Breast epithelium (tissue), 4 donors: ENCODE results near the gene CTCF. TPM values are rescaled to one million over a fixed set of nuclear protein-coding genes. Genes with fewer than 3 reads are reported as not detected.

Experiments used
- DNase-seq, 2 donors: peaks; one replicate each; pipeline ENCODE4 v3.0.0-alpha.2; 2019; ENCODE audit warnings: low spot score in 2 of 2
- H3K27ac ChIP-seq, 2 donors: fragments of 200-600 bp; sonication (generic) in 1 of 2; one replicate each; pipeline ENCODE4 v1.5.1; 2016 to 2019; ENCODE audit warnings: mild to moderate bottlenecking in 1 of 2
- H3K27me3 ChIP-seq, 2 donors: fragments of 200-600 bp; sonication (generic) in 1 of 2; one replicate each; pipeline versions ENCODE4 v1.5.1 to v1.6.0; 2017 to 2019; ENCODE audit warnings: control low read depth in 1 of 2, mild to moderate bottlenecking in 1 of 2
- H3K36me3 ChIP-seq: fragments of 200-600 bp; one replicate; pipeline ENCODE4 v1.5.1; 2019
- H3K4me1 ChIP-seq, 2 donors: fragments of 200-600 bp; sonication (generic); one replicate each; pipeline ENCODE4 v1.5.1; 2016 to 2019; ENCODE audit warnings: control low read depth in 1 of 2
- H3K4me3 ChIP-seq, 3 donors: fragments of 200-600 bp; sonication (generic); 1 replicate in 2 of 3; 2 replicates in 1 of 3; pipeline ENCODE4 v1.5.1; 2016 to 2019; ENCODE audit warnings: mild to moderate bottlenecking in 3 of 3, moderate library complexity in 2 of 3
- H3K9me3 ChIP-seq, 2 donors: fragments of 200-600 bp; sonication (generic) in 1 of 2; one replicate each; pipeline ENCODE4 v1.5.1; 2016 to 2019; ENCODE audit warnings: control low read depth in 1 of 2
- POLR2A ChIP-seq: fragments of 450-650 bp; IDR thresholded peaks from one replicate; pipeline ENCODE4 v1.6.1; 2016; ENCODE audit warnings: antibody characterized with exemption, mild to moderate bottlenecking, moderate library complexity
- POLR2AphosphoS5 ChIP-seq, 3 donors: sonication (generic); formaldehyde crosslinking; IDR thresholded peaks; one replicate each; pipeline ENCODE4 v1.6.1; 2017; ENCODE audit warnings: antibody characterized with exemption in 3 of 3
- intact Hi-C: fragments of 100-400 bp; cut with DNase I; formaldehyde crosslinking; loops from one replicate; pipeline ENCODE4 v1.15.1; 2023; ENCODE audit warnings: low total_unique reads
- total RNA-seq, 3 donors: library from RNA; depleted of rRNA; stranded (reverse); fragments of >200 nt; gene quantifications; one replicate each; pipeline ENCODE4 v1.1.0, GENCODE V29; 2016
- TF ChIP-seq, protein P1 (sequence below), 3 donors: fragments of 450-650 bp; IDR thresholded peaks; one replicate each; pipeline ENCODE4 v1.5.1; 2016 to 2017; ENCODE audit warnings: antibody characterized with exemption in 3 of 3, mild to moderate bottlenecking in 3 of 3, moderate library complexity in 3 of 3

Gene CTCF
- total RNA-seq, 3 donors from 2014 or later: 27.8 to 51.7 (median 38.0) TPM

DNA sequence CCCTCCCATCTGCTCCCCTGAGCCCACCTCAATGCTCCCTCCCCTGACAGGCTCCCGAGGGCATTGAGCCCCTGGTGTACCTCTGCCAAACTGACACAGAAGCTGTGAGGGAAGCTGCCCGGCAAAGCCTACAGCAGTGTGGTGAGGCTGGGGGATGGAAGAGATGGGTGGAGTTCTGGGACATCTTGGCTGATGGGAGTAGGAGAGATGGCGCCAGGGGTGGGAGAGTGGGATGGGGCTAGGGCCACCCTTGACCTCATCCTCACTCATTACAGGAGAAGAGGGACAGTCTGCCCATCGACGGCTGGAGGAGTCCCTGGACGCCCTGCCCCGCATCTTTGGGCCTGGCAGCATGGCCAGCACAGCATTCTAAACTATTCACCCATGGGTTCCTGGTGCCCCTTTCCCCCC, 16.2 kb upstream of the CTCF start:
- TF ChIP-seq, protein P1, sequence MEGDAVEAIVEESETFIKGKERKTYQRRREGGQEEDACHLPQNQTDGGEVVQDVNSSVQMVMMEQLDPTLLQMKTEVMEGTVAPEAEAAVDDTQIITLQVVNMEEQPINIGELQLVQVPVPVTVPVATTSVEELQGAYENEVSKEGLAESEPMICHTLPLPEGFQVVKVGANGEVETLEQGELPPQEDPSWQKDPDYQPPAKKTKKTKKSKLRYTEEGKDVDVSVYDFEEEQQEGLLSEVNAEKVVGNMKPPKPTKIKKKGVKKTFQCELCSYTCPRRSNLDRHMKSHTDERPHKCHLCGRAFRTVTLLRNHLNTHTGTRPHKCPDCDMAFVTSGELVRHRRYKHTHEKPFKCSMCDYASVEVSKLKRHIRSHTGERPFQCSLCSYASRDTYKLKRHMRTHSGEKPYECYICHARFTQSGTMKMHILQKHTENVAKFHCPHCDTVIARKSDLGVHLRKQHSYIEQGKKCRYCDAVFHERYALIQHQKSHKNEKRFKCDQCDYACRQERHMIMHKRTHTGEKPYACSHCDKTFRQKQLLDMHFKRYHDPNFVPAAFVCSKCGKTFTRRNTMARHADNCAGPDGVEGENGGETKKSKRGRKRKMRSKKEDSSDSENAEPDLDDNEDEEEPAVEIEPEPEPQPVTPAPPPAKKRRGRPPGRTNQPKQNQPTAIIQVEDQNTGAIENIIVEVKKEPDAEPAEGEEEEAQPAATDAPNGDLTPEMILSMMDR (IDR thresholded peaks at IDR 0.05): no peak
- no peak for TF ChIP-seq POLR2AphosphoS5 (IDR thresholded peaks at IDR 0.05)
- TF ChIP-seq POLR2A: no peak
- no peak overlapping the region for H3K4me3 ChIP-seq
- no peaks in the 10 kb centered on the region for H3K36me3 ChIP-seq
- H3K27me3 ChIP-seq: no peaks in the 10 kb centered on the region
- H3K9me3 ChIP-seq: no peaks in the 10 kb centered on the region
- DNase-seq: no peak
- peaks cover 0 to 5% of the 10 kb centered on the region in 2 donors for H3K4me1 ChIP-seq
- peak overlapping the region; percentile 31 to 56 for H3K27ac ChIP-seq
- intact Hi-C loops: no loop called here

DNA sequence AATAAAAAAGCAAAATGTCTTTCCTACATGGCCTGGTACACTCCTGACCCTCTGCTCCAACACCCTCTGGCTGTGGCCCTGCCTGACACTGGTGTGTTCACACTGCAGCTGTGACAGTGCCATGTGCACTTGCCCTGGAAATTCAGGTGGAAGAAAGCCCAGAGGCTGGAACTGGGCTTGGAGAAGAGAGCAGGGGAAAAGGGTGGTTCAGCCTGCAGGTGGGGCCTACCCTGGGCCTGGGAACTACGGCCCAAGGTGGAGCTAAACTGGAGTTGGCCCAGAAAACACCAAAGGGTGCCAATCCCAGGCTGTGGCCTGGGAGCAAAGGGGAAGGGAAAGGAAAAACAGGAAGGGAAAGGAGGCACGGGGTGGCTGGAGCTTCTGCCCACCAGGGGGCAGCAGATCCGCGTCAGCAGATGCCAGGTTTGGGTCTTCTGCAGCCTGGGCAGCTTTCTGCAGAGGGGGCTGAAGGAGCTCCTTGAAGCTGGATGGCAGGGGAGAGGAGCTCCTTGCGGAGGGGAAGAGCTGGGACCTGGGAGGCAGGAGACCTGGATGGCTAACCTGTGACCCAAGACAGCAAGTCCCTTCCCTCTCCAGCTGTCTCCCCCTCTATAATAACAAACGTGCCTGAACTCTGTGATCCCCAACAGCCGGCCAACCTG, 15.4 kb upstream of the CTCF start:
- Histone ChIP-seq H3K27ac (peak overlapping the region; percentile 37 to 56), H3K4me1 (peaks cover 0 to 5% of the 10 kb centered on the region in 2 donors), H3K27me3 (no peaks in the 10 kb centered on the region), H3K9me3 (no peaks in the 10 kb centered on the region), H3K36me3 (no peaks in the 10 kb centered on the region), H3K4me3 (no peak overlapping the region)
- intact Hi-C loops: no loop called here
- TF ChIP-seq POLR2AphosphoS5 (IDR thresholded peaks at IDR 0.05) (peak; percentile 26 to 46 (median 34)), POLR2A (no peak)
- TF ChIP-seq, protein P1 (IDR thresholded peaks at IDR 0.05): peak; percentile 85 to 96 (median 95)
- DNase-seq: peak; percentile 59 to 83

DNA sequence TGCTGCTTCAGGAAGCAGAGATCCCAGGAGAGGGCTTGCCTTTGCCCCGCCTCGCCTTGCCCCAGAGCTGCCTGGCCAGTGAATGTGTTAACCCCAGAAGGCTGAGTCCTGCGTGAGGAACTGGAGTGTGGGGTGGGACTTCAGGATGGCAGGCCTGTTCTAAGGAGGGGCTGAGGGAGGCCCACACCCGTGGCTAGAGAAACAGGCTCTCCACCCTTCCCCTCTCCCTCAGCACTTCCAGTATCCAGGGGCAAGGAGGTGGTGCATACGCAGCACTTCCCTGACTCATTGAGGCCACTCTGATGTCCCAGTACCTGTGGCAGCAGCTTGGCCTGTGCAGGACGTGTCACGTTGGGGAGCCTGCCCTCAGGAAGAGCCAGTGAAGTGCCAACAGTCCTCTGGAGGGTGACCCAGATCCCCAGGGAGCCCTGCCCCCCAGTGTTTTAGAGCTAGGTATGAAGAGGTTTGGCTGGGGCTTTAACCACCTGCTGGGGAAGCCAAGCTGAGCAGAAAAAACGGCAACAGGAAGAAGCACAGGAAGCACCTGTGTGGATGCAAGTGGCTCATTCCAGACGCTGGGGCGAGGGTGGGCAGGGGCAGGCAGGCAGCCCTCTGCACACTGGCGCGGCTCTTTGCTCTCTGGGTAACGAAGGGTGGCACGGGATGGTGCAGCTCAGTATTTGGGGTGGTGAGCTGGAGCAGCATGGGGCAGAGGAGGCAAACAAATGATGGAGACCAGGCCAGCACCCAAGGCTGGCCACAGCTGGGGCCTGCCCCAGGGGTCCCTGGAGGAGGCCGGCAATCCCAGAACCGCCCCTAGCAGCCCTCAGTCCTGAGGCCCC, 14.7 kb upstream of the CTCF start:
- no peak for DNase-seq
- Histone ChIP-seq H3K4me3 (no peak overlapping the region), H3K36me3 (no peaks in the 10 kb centered on the region), H3K9me3 (no peaks in the 10 kb centered on the region), H3K27ac (peak overlapping the region; percentile 37 to 56), H3K4me1 (peaks cover 0 to 5% of the 10 kb centered on the region in 2 donors), H3K27me3 (no peaks in the 10 kb centered on the region)
- TF ChIP-seq, protein P1 (IDR thresholded peaks at IDR 0.05): no peak
- TF ChIP-seq POLR2AphosphoS5 (IDR thresholded peaks at IDR 0.05): peak in 1 of 3 donors; percentile 12
- TF ChIP-seq POLR2A: no peak
- intact Hi-C loops: no loop called here

DNA sequence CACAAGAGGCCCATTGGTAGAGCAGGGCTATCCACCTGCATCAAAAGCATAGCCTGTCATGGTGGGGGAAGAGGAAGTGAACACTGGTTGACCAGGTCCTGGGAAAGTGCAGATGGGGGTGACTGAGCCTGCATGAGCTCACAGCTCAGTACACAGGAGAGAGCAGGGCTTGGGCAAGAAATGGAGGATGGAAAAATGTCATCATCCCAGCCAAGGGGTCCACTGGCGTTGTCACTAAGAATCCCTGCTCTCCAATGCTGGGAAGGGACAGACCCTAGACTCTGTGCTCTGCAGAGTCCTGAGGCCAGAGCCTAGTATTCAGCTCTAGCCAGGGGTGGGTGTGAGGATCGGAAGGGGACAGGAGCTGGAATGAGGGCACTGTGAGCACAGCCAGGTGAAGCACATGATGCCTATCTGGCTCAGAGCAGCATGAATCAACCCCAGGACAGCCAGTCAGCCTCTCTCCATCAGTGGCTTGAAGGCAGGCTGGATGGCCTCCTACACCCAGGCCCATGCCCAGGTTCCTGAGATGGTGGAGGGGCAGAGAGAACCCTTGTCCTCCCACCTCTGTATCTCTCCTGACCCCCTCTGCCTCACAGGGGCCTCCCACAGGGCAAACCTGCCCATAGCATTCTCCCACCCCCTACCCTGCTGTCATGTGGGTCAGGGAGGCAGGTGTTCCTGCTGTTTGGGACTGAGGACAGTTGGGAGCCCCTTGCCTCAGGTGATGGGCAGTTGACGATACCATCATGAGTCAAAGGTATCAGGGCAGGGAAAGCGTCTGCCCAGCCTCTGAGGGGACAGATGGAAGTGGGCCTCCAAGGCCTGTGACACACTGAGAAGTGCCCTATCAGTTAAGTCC, 13.8 kb upstream of the CTCF start:
- Histone ChIP-seq H3K27me3 (no peaks in the 10 kb centered on the region), H3K27ac (peak overlapping the region; percentile 37 to 56), H3K4me1 (peaks cover 0 to 5% of the 10 kb centered on the region in 2 donors), H3K4me3 (no peak overlapping the region), H3K9me3 (no peaks in the 10 kb centered on the region), H3K36me3 (no peaks in the 10 kb centered on the region)
- intact Hi-C loops: no loop called here
- no peak for DNase-seq
- TF ChIP-seq POLR2A (no peak), POLR2AphosphoS5 (IDR thresholded peaks at IDR 0.05) (no peak)
- TF ChIP-seq, protein P1 (IDR thresholded peaks at IDR 0.05): no peak
